Rectal smooth muscle tissue (tissue), 1 donor: ENCODE measurements around the gene KCNIP1.
"Not testable (repeated sequence)": the region's sequence is repeated elsewhere in the genome, so short reads cannot be mapped to it uniquely, and the experiment has no call there.

ENCODE experiments used
- H3K27ac ChIP-seq: one replicate; pipeline ENCODE4 v1.7.0; 2013; ENCODE audit warnings: low read depth, low read length, inconsistent platforms
- H3K27me3 ChIP-seq: one replicate; pipeline ENCODE4 v1.7.0; 2013; ENCODE audit warnings: low read length; ENCODE audit not compliant: control insufficient read depth, insufficient read depth
- H3K36me3 ChIP-seq: one replicate; pipeline ENCODE4 v1.7.0; 2013; ENCODE audit warnings: low read length; ENCODE audit not compliant: control insufficient read depth, insufficient read depth
- H3K4me1 ChIP-seq: one replicate; pipeline ENCODE4 v1.7.0; 2013; ENCODE audit warnings: low read length; ENCODE audit not compliant: control insufficient read depth, insufficient read depth
- H3K4me3 ChIP-seq: one replicate; pipeline ENCODE4 v1.7.0; 2013; ENCODE audit warnings: low read length
- H3K9ac ChIP-seq: one replicate; pipeline ENCODE4 v1.7.0; 2013; ENCODE audit warnings: low read length

KCNIP1 gene

GRCh38 chr5:170534941-170535340 lies 31.1 kb downstream of the KCNIP1 start:
- no peak overlapping the region for H3K27ac ChIP-seq
- no peak overlapping the region for H3K4me3 ChIP-seq
- no peak overlapping the region for H3K9ac ChIP-seq
- no peaks in the 10 kb centered on the region for H3K4me1 ChIP-seq
- H3K27me3 ChIP-seq, result no peaks in the 10 kb centered on the region
- H3K36me3 ChIP-seq, result no peaks in the 10 kb centered on the region

GRCh38 chr5:170536525-170536924 lies 32.7 kb downstream of the KCNIP1 start:
- Histone ChIP-seq H3K27me3 (no peaks in the 10 kb centered on the region), H3K36me3 (no peaks in the 10 kb centered on the region), H3K4me1 (no peaks in the 10 kb centered on the region), H3K4me3 (no peak overlapping the region), H3K9ac (no peak overlapping the region), H3K27ac (no peak overlapping the region)

DNA sequence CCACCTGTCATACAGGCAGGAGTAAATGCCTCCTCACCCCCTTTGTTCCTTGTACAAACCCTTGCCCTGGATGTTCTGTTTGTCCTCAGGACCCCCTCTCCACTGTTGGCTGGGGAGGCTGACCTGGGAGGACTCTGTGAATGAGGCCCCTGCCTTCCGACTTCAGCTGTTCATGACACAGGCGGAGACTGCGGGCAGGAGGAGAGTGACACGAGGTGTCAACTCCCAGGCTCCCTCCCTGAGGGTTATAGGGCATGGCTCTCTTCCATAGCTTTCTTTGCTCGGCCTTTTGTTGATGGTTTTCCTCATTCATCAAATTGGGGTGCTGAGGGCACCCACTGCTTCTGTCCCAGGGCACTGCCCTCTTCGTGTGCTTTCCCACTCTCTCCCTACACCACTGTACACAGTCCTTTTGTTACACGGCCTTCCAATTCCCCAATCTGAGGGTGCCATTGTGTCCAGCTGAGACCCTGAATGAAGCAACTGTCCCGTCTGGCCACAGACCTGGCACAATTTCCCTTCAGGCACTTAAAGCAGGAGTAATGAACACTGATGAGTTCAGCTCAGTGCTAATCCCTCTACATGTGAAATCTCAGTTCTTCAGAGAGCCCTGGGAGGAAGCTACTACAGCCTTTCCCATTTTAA lies 33.8 kb downstream of the KCNIP1 start:
- Histone ChIP-seq H3K36me3 (no peaks in the 10 kb centered on the region), H3K9ac (no peak overlapping the region), H3K4me1 (no peaks in the 10 kb centered on the region), H3K4me3 (no peak overlapping the region), H3K27ac (no peak overlapping the region), H3K27me3 (no peaks in the 10 kb centered on the region)

- H3K4me3 ChIP-seq, result no peak overlapping the region
- no peaks in the 10 kb centered on the region for H3K36me3 ChIP-seq
- no peaks in the 10 kb centered on the region for H3K4me1 ChIP-seq
- no peak overlapping the region for H3K9ac ChIP-seq
- H3K27me3 ChIP-seq, result no peaks in the 10 kb centered on the region
- H3K27ac ChIP-seq, result no peak overlapping the region
These were observed 34.3 kb downstream of the KCNIP1 start for GRCh38 chr5:170538096-170538465.

DNA sequence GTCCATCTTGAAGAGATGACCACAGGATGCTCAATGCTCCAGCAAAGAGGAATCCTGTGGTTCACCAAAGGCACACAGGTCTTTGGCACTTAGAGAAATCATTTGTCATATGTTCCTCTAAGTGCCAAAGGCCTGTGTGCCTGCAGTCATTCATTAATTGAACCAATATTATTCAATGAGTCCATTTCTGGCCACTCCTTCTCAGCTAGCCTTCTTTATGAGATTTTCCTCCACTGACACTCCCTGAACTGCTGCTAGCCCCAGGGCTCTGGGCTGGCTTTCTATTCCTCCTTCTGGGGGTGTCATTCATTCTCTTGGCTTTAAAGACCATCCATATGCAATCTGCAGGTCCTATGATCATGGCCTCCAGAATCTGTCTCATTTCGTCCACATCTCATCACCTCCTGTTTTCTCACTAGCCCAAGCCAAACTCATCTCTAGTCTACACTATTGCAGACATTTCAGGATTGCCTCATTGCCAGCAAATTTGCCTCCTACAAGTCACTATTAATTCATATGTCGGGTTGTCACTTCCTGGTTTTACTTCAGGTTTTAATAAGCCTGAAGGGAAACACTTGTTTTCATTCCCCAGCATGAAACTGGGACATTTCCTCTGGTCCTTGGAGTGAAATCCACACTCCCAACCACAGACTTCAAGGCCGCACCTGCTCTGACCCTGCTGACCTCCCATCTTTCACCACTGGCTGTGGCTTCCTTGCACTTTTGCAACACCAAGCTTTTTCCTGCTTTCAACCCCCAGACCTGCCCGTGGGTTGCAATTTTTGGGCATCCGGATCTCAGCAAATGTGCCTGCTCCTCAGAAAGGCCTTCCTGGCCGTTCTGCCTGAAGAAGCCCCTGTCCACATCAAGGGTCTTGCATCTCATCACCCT lies 35.1 kb downstream of the KCNIP1 start:
- Histone ChIP-seq H3K27ac (no peak overlapping the region), H3K36me3 (no peaks in the 10 kb centered on the region), H3K4me1 (no peaks in the 10 kb centered on the region), H3K27me3 (no peaks in the 10 kb centered on the region), H3K9ac (no peak overlapping the region), H3K4me3 (no peak overlapping the region)

DNA sequence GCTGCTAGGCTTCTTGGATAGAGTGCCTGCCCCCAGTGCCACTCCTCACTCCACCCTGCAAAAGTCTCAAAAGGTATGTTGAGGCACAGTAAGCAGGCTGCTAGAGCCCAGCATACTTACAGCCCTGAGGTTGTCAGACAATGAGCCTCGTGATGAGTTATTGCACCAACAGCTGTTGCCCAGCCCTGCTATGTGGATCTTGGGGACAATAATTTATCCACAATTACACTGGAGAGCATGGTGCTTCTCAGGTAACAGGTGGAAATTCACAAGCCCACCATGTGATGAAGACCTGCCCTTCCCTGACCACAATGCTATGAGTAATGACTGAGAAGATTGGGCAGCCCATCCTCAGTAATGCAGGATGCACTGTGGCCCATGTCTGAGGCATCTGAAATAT lies 36.5 kb downstream of the KCNIP1 start:
- Histone ChIP-seq H3K4me1 (no peaks in the 10 kb centered on the region), H3K27me3 (no peaks in the 10 kb centered on the region), H3K4me3 (no peak overlapping the region), H3K27ac (no peak overlapping the region), H3K36me3 (no peaks in the 10 kb centered on the region), H3K9ac (no peak overlapping the region)

GRCh38 chr5:170541146-170541769 lies 37.4 kb downstream of the KCNIP1 start:
- H3K4me3 ChIP-seq, result no peak overlapping the region
- H3K4me1 ChIP-seq, result no peaks in the 10 kb centered on the region
- H3K27ac ChIP-seq, result no peak overlapping the region
- H3K27me3 ChIP-seq, result no peaks in the 10 kb centered on the region
- H3K9ac ChIP-seq, result no peak overlapping the region
- no peaks in the 10 kb centered on the region for H3K36me3 ChIP-seq

GRCh38 chr5:170542691-170543293 lies 39.0 kb downstream of the KCNIP1 start:
- Histone ChIP-seq H3K27ac (no peak overlapping the region), H3K4me3 (no peak overlapping the region), H3K27me3 (no peaks in the 10 kb centered on the region), H3K36me3 (no peaks in the 10 kb centered on the region), H3K4me1 (no peaks in the 10 kb centered on the region), H3K9ac (no peak overlapping the region)

GRCh38 chr5:170545313-170545712 lies 41.5 kb downstream of the KCNIP1 start:
- Histone ChIP-seq H3K36me3 (no peaks in the 10 kb centered on the region), H3K27me3 (no peaks in the 10 kb centered on the region), H3K4me1 (no peaks in the 10 kb centered on the region), H3K27ac (no peak overlapping the region), H3K9ac (no peak overlapping the region), H3K4me3 (no peak overlapping the region)

DNA sequence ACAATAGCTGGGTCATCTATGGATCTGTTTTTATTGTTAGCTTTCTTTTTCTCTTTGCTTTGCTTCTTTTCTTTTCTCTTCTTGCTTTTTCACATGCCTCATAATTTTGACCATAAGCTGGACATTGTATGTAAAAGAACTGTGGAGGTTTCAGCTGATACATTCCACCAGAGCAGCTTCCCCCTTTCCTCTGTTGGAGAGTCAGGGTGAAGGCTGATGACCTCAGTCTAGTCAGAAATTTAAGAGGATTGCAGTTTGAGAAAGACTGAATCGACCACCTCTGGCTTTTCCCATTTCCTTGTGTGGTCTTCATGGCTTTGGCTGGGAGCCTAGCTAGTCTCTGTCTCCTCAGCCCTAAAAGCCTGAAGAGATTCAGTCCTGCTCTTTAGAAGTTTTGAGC lies 42.0 kb downstream of the KCNIP1 start:
- Histone ChIP-seq H3K27ac (no peak overlapping the region), H3K4me1 (no peaks in the 10 kb centered on the region), H3K9ac (no peak overlapping the region), H3K36me3 (no peaks in the 10 kb centered on the region), H3K4me3 (no peak overlapping the region), H3K27me3 (no peaks in the 10 kb centered on the region)

DNA sequence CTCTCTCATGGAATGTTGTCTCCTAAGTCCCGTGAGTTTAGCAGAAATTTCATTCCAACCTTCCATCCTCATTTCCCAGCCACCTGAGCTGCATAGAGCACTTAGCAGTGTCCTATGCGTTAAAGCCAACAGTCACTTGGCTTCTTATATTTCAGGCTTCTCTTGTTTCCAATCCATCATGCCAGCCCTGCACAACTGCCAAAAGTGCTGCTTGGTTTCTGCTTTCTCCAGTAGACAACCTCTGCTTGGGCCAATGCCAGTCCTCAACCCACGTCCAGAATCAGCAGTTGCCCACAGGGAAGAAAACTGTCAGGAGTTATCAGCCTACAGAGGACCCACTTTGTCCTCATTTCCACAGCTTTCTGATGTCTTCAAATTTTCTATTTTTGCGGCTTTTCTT lies 42.5 kb downstream of the KCNIP1 start:
- Histone ChIP-seq H3K27me3 (no peaks in the 10 kb centered on the region), H3K9ac (no peak overlapping the region), H3K27ac (no peak overlapping the region), H3K4me3 (no peak overlapping the region), H3K36me3 (no peaks in the 10 kb centered on the region), H3K4me1 (no peaks in the 10 kb centered on the region)

DNA sequence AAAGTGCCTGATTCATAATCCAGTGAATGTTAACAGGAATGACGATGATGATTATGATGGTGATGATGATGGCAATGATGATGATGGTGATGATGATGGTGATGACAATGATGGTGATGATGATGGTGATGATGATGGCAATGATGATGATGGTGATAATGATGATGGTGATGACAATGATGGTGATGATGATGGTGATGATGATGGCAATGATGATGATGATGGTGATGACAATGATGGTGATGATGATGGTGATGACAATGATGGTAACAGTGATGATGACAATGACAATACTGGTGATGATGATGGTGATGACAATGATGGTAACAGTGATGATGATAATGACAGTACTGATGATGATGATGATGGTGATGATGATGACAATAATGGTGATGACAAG lies 46.6 kb downstream of the KCNIP1 start:
- not testable (repeated sequence) for H3K4me3 ChIP-seq, H3K4me1 ChIP-seq, H3K27ac ChIP-seq, H3K9ac ChIP-seq, H3K36me3 ChIP-seq, H3K27me3 ChIP-seq
